Panc1 (cell line): Measurements from ENCODE around the gene ME2. TPM values are rescaled to one million over a fixed set of nuclear protein-coding genes. Genes with fewer than 3 reads are reported as not detected.

Experiments used
- ATAC-seq: fragments of 200-7000 bp; cut with Tn5 transposase; 2 replicates; pipeline ENCODE4 v1.9.1; 2020; ENCODE audit warnings: mild to moderate bottlenecking, moderate library complexity
- BruUV-seq: library from RNA; stranded (reverse); fragments of 400-500 nt; replicated peaks from 2 replicates; lab custom pipeline; 2021; lab: Mats Ljungman, UMichigan
- CTCF ChIA-PET: fragments of 300-600 bp; sonication (Branson Sonifier 250); formaldehyde crosslinking; loops from one replicate; lab custom pipeline; 2022; ENCODE audit warnings: antibody characterized with exemption; lab: Charles Lee
- POLR2A ChIA-PET: fragments of 300-600 bp; sonication (Branson Sonifier 250); formaldehyde crosslinking; loops from one replicate; lab custom pipeline; 2022; ENCODE audit warnings: antibody characterized with exemption; lab: Charles Lee
- DNase-seq: peaks from one replicate; pipeline ENCODE4 v3.0.0-alpha.2; 2010; ENCODE audit warnings: low read depth, low spot score
- H3K27ac ChIP-seq: 2 replicates; pipeline ENCODE4 v1.5.1; 2011; ENCODE audit warnings: mild to moderate bottlenecking, low read length, inconsistent platforms
- H3K27me3 ChIP-seq: fragments of 200-500 bp; sonication (Bioruptor generic); 2 replicates; pipeline ENCODE4 v1.6.0; 2014; ENCODE audit warnings: low read length, inconsistent platforms; ENCODE audit not compliant: control insufficient read depth, insufficient read depth
- H3K36me3 ChIP-seq: fragments of 200-500 bp; sonication (Bioruptor generic); 2 replicates; pipeline ENCODE4 v1.5.1; 2014; ENCODE audit warnings: inconsistent platforms, mild to moderate bottlenecking, low read length, moderate library complexity; ENCODE audit not compliant: control insufficient read depth, insufficient read depth
- H3K4me1 ChIP-seq: 2 replicates; pipeline ENCODE4 v1.5.1; 2011; ENCODE audit warnings: inconsistent platforms, mild to moderate bottlenecking, low read length, moderate library complexity; ENCODE audit not compliant: control insufficient read depth, insufficient read depth
- H3K4me3 ChIP-seq, 2 experiments: 2 replicates each; pipeline ENCODE4 v1.5.1; 2011 to 2012; ENCODE audit warnings: low read depth in 2 of 2, low read length in 2 of 2, mild to moderate bottlenecking in 2 of 2, inconsistent platforms in 1 of 2, moderate library complexity in 1 of 2
- H3K9me3 ChIP-seq: fragments of 200-500 bp; sonication (Bioruptor generic); 2 replicates; pipeline ENCODE4 v1.5.1; 2014; ENCODE audit warnings: low read depth, mild to moderate bottlenecking, inconsistent platforms, low read length, moderate library complexity; ENCODE audit not compliant: control insufficient read depth, insufficient read depth
- POLR2AphosphoS5 ChIP-seq: IDR thresholded peaks from 2 replicates; pipeline ENCODE4 v1.6.1; 2012; ENCODE audit warnings: mild to moderate bottlenecking, low read depth, low read length, moderate library complexity
- SIN3A ChIP-seq: IDR thresholded peaks from 2 replicates; pipeline ENCODE4 v1.6.1; 2012; ENCODE audit warnings: low read depth, mild to moderate bottlenecking, low read length, moderate library complexity, borderline replicate concordance; ENCODE audit not compliant: insufficient read depth
- TCF7L2 ChIP-seq: IDR thresholded peaks from 2 replicates; pipeline ENCODE4 v1.6.1; 2011; ENCODE audit warnings: mild to moderate bottlenecking, low read depth, low read length, inconsistent platforms
- in situ Hi-C: cut with HindIII; loops from 2 replicates; pipeline ENCODE4 v1.10.0; 2016; ENCODE audit warnings: low sequenced_read_pairs, low pct_unique_long_range_greater_than_20kb
- intact Hi-C: fragments of 100-400 bp; cut with micrococcal nuclease; formaldehyde crosslinking; loops from one replicate; pipeline ENCODE4 v1.10.0; 2022; ENCODE audit not compliant: unreplicated experiment
- total RNA-seq: library from RNA; stranded (reverse); gene quantifications from one replicate; pipeline ENCODE4 v1.2.1, GENCODE V29; 2021; ENCODE audit not compliant: unreplicated experiment
- TF ChIP-seq, protein P1 (sequence below), 2 experiments: IDR thresholded peaks; 2 replicates each; pipeline ENCODE4 v1.6.1; 2011 to 2012; ENCODE audit warnings: low read depth in 2 of 2, control low read depth in 1 of 2, low read length in 1 of 2, mild to moderate bottlenecking in 1 of 2, moderate library complexity in 1 of 2; ENCODE audit not compliant: insufficient read depth in 1 of 2
- TF ChIP-seq, protein P2 (sequence below): fragments of 450-650 bp; IDR thresholded peaks from 2 replicates; pipeline ENCODE4 v1.5.1; 2017; ENCODE audit warnings: mild to moderate bottlenecking

Gene ME2
- total RNA-seq, 1 experiment from 2014 or later = 38.2 TPM

DNA sequence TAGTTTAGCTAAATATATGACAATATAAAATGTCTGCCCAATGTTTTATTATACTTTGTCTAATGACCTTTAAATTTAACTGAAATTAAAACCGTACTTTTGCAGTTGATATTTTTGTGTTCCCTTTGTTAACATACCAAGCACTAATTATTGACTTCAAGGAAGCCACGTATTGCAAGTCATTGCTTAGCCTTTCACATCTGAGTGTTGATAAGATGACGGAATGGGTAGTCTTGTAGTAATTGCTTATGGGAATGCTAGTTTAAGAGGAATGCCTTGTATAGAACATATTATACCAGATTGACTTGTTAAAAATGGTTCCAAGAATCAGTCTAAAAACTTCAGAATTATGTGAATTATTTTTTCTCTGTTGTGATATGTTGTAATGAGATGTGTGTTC, 74.9 kb downstream of the ME2 start:
- no peaks in the 10 kb centered on the region for H3K36me3 ChIP-seq
- H3K9me3 ChIP-seq = no peaks in the 10 kb centered on the region
- intact Hi-C loops (no loop called here), in situ Hi-C loops (no loop called here)
- DNase-seq = no peak
- CTCF ChIA-PET = no interaction called here
- TF ChIP-seq SIN3A = no peak
- TF ChIP-seq, protein P1, sequence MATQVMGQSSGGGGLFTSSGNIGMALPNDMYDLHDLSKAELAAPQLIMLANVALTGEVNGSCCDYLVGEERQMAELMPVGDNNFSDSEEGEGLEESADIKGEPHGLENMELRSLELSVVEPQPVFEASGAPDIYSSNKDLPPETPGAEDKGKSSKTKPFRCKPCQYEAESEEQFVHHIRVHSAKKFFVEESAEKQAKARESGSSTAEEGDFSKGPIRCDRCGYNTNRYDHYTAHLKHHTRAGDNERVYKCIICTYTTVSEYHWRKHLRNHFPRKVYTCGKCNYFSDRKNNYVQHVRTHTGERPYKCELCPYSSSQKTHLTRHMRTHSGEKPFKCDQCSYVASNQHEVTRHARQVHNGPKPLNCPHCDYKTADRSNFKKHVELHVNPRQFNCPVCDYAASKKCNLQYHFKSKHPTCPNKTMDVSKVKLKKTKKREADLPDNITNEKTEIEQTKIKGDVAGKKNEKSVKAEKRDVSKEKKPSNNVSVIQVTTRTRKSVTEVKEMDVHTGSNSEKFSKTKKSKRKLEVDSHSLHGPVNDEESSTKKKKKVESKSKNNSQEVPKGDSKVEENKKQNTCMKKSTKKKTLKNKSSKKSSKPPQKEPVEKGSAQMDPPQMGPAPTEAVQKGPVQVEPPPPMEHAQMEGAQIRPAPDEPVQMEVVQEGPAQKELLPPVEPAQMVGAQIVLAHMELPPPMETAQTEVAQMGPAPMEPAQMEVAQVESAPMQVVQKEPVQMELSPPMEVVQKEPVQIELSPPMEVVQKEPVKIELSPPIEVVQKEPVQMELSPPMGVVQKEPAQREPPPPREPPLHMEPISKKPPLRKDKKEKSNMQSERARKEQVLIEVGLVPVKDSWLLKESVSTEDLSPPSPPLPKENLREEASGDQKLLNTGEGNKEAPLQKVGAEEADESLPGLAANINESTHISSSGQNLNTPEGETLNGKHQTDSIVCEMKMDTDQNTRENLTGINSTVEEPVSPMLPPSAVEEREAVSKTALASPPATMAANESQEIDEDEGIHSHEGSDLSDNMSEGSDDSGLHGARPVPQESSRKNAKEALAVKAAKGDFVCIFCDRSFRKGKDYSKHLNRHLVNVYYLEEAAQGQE (IDR thresholded peaks at IDR 0.05; ENCODE audit: insufficient read depth in 1 of 2, low read depth in 2 of 2, low read length in 1 of 2) = no peak
- TF ChIP-seq, protein P2, sequence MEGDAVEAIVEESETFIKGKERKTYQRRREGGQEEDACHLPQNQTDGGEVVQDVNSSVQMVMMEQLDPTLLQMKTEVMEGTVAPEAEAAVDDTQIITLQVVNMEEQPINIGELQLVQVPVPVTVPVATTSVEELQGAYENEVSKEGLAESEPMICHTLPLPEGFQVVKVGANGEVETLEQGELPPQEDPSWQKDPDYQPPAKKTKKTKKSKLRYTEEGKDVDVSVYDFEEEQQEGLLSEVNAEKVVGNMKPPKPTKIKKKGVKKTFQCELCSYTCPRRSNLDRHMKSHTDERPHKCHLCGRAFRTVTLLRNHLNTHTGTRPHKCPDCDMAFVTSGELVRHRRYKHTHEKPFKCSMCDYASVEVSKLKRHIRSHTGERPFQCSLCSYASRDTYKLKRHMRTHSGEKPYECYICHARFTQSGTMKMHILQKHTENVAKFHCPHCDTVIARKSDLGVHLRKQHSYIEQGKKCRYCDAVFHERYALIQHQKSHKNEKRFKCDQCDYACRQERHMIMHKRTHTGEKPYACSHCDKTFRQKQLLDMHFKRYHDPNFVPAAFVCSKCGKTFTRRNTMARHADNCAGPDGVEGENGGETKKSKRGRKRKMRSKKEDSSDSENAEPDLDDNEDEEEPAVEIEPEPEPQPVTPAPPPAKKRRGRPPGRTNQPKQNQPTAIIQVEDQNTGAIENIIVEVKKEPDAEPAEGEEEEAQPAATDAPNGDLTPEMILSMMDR = no peak
- no peak overlapping the region for H3K4me3 ChIP-seq
- POLR2A ChIA-PET = no interaction called here
- no peaks in the 10 kb centered on the region for H3K4me1 ChIP-seq
- H3K27ac ChIP-seq = no peak overlapping the region
- ATAC-seq = no peak
- H3K27me3 ChIP-seq = no peaks in the 10 kb centered on the region
- BruUV-seq = no TSS peak

DNA sequence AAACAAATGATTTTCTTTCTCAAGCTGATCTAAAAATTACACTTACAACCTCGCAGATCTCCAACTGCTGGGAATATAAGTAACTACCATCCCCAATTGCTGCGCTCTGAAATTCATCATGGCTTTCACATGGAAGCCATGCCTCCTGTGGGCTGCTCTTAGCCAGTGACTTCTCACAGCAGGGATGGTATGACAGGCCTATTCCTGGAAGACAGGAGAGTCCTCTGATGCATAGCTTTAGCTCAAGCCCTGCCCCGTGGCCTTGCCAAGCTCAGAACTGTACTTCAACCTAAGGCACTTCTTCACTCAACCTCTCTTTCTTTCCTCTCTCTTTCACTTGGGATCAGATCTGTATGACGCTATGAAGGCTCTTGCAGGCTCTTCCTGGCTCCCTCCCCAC, 76.3 kb downstream of the ME2 start:
- Histone ChIP-seq H3K27me3 (no peaks in the 10 kb centered on the region), H3K9me3 (no peaks in the 10 kb centered on the region), H3K4me1 (no peaks in the 10 kb centered on the region), H3K36me3 (no peaks in the 10 kb centered on the region), H3K4me3 (no peak overlapping the region), H3K27ac (no peak overlapping the region)
- DNase-seq (no peak), ATAC-seq (no peak)
- TF ChIP-seq, protein P1 (IDR thresholded peaks at IDR 0.05; ENCODE audit: insufficient read depth in 1 of 2, low read depth in 2 of 2, low read length in 1 of 2) = no peak
- TF ChIP-seq POLR2AphosphoS5 (no peak), TCF7L2 (no peak)
- TF ChIP-seq, protein P2 = no peak
- BruUV-seq = no TSS peak
- intact Hi-C loops = no loop called here
- in situ Hi-C loops = no loop called here
- ChIA-PET CTCF (no interaction called here), POLR2A (no interaction called here)
